CD4-positive, CD25-positive, alpha-beta regulatory T cell (primary cell): ENCODE results near the gene RARS2. TPM values are rescaled to one million over a fixed set of nuclear protein-coding genes. Genes with fewer than 3 reads are reported as not detected.

Experiments
- ATAC-seq, 2 donors: fragments of 150-1000 bp; cut with Tn5 transposase; one replicate each; pipeline ENCODE4 v1.10.0; 2021; ENCODE audit warnings: low read depth in 2 of 2, moderate number of reproducible peaks in 2 of 2, moderate library complexity in 1 of 2
- DNase-seq, 3 donors: peaks; one replicate each; pipeline versions ENCODE4 v3.0.0 to v3.0.0-alpha.2; 2012 to 2022; ENCODE audit warnings: mixed read lengths in 1 of 3
- H3K27ac ChIP-seq: one replicate; pipeline ENCODE4 v1.7.0; 2013; ENCODE audit warnings: mild to moderate bottlenecking, low read length; ENCODE audit not compliant: insufficient read depth, poor library complexity, severe bottlenecking
- H3K27me3 ChIP-seq: one replicate; pipeline ENCODE4 v1.7.0; 2013; ENCODE audit warnings: low read length; ENCODE audit not compliant: control insufficient read depth, insufficient read depth
- H3K36me3 ChIP-seq: one replicate; pipeline ENCODE4 v1.7.0; 2013; ENCODE audit warnings: mild to moderate bottlenecking, low read length, moderate library complexity; ENCODE audit not compliant: control insufficient read depth, insufficient read depth
- H3K4me1 ChIP-seq: 2 replicates; pipeline ENCODE4 v1.7.0; 2013; ENCODE audit warnings: mild to moderate bottlenecking, low read length; ENCODE audit not compliant: insufficient read depth, control insufficient read depth, poor library complexity, severe bottlenecking
- H3K4me3 ChIP-seq: one replicate; pipeline ENCODE4 v1.7.0; 2013; ENCODE audit warnings: low read depth, mild to moderate bottlenecking, low read length, moderate library complexity
- H3K9me3 ChIP-seq, 2 experiments: 1 replicate in 1 of 2; 2 replicates in 1 of 2; pipeline ENCODE4 v1.7.0; 2013; ENCODE audit warnings: low read length in 2 of 2, mild to moderate bottlenecking in 1 of 2, moderate library complexity in 1 of 2; ENCODE audit not compliant: control insufficient read depth in 2 of 2
- H3K27ac Mint-ChIP-seq, 3 donors: one replicate each; pipeline ENCODE4 v1.8.0; 2020 to 2022; ENCODE audit warnings: mild to moderate bottlenecking in 3 of 3, mixed read lengths in 3 of 3, moderate library complexity in 2 of 3
- H3K27me3 Mint-ChIP-seq: one replicate; pipeline ENCODE4 v1.8.0; 2022; ENCODE audit warnings: mild to moderate bottlenecking, mixed read lengths
- H3K36me3 Mint-ChIP-seq: one replicate; pipeline ENCODE4 v1.8.0; 2020; ENCODE audit warnings: mixed read lengths
- H3K4me1 Mint-ChIP-seq, 4 donors: one replicate each; pipeline ENCODE4 v1.8.0; 2020 to 2022; ENCODE audit warnings: mixed read lengths in 4 of 4, mild to moderate bottlenecking in 1 of 4
- H3K4me3 Mint-ChIP-seq, 4 donors: one replicate each; pipeline ENCODE4 v1.8.0; 2020 to 2022; ENCODE audit warnings: mild to moderate bottlenecking in 4 of 4, mixed read lengths in 4 of 4, moderate library complexity in 3 of 4
- H3K9me3 Mint-ChIP-seq, 7 donors: one replicate each; pipeline ENCODE4 v1.8.0; 2020 to 2022; ENCODE audit warnings: mixed read lengths in 7 of 7, mild to moderate bottlenecking in 3 of 7, moderate library complexity in 2 of 7
- polyA plus RNA-seq, 4 donors: library from polyadenylated mRNA; unstranded; fragments of 300-500 nt; fragmentation: Illumina TruSeq; gene quantifications; one replicate each; pipeline ENCODE4 v1.2.3, GENCODE V29; 2021
- total RNA-seq: library from RNA; stranded (reverse); gene quantifications from one replicate; pipeline ENCODE4 v1.2.3, GENCODE V29; 2022

The RARS2 gene, protein sequence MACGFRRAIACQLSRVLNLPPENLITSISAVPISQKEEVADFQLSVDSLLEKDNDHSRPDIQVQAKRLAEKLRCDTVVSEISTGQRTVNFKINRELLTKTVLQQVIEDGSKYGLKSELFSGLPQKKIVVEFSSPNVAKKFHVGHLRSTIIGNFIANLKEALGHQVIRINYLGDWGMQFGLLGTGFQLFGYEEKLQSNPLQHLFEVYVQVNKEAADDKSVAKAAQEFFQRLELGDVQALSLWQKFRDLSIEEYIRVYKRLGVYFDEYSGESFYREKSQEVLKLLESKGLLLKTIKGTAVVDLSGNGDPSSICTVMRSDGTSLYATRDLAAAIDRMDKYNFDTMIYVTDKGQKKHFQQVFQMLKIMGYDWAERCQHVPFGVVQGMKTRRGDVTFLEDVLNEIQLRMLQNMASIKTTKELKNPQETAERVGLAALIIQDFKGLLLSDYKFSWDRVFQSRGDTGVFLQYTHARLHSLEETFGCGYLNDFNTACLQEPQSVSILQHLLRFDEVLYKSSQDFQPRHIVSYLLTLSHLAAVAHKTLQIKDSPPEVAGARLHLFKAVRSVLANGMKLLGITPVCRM
- total RNA-seq: 34.0 TPM
- 10 to 100 TPM; 34.8 to 44.7 (median 42.8) TPM for polyA plus RNA-seq

DNA sequence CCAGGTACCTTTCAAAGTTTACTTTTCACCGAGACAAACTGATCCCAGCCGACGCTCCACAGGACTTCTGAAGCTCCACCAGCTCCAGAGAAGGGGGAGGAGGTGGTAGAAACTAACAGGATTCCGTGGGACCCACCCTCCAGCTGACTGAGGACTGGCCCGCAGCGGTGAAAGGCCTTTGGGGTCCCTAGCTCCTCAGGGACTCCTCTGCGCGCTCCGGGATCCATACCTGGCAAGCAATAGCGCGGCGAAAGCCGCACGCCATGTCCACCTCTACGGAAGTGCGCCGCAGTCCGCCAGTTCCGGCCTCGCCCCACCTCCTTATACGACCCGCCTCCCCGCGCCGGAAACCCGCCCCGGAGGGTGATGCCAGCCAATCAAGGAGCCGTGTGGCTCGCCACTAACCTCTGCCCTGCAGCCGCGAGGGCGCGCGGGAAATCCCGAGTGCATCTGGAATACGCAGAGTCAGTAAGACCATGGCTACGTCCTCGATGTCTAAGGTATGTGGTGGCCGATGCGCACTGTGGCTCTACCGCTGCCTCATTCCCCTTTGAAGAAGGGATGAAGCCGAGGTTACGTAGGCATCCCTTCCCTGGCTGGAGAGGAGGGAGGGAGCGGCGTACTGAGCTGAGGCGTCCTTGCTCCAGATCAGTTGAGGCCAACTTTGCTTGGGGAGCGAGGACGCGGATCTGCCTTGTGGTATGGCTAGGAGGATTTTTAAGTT, at the start of gene RARS2, which contains the start of gene ORC3:
TSS of gene RARS2 (minus strand) at position 295 of the 724 bp plus-strand sequence. CDS start at position 265, 30 bp downstream.
TSS of gene ORC3 (plus strand) at position 443 of the 724 bp plus-strand sequence. CDS start at position 477, 34 bp downstream.
- Mint-ChIP-seq H3K27me3 (no peaks in the 10 kb centered on the region), H3K36me3 (peaks cover 15% of the 10 kb centered on the region), H3K9me3 (peaks cover 0 to 2% (median 0%) of the 10 kb centered on the region in 7 donors), H3K27ac (peak within 1 kb of the TSS; percentile 86 to 99 (median 97)), H3K4me3 (peak within 1 kb of the TSS; percentile 93 to 99 (median 96)), H3K4me1 (peaks cover 32 to 88% (median 65%) of the 10 kb centered on the region in 4 donors)
- peak; percentile 92 to 96 (median 94) for DNase-seq
- peaks cover 51% of the 10 kb centered on the region for H3K4me1 ChIP-seq
- ATAC-seq: peak; percentile 100
- peak within 1 kb of the TSS; percentile 99 for H3K4me3 ChIP-seq
- H3K27ac ChIP-seq: peak within 1 kb of the TSS; percentile 89
- H3K9me3 ChIP-seq: no peaks in the 10 kb centered on the region
- H3K27me3 ChIP-seq: no peaks in the 10 kb centered on the region
- H3K36me3 ChIP-seq: peaks cover 16% of the 10 kb centered on the region

DNA sequence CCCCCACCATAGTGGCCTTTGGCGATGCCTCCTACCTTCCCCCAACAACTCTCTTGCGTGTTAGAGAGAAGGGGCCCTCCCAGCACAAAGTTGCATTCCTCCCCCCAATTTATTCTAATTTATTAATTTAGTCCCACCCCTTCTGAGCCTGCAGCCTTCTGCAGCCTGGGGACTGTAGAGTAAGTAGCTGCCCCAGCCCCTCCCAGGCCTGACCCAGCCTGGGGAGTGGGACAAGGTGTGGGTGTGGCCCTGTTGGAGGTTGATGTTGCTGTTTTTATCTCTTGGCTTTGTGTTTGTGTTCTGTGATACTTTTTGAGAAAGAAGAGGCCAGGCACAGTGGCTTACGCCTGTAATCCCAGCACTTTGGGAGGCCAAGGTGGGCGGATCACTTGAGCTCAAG, 49.6 kb upstream of the RARS2 start:
- no peaks in the 10 kb centered on the region for H3K27me3 ChIP-seq
- Mint-ChIP-seq H3K27ac (no peak overlapping the region), H3K4me1 (peaks cover 0 to 12% (median 2%) of the 10 kb centered on the region in 4 donors)

DNA sequence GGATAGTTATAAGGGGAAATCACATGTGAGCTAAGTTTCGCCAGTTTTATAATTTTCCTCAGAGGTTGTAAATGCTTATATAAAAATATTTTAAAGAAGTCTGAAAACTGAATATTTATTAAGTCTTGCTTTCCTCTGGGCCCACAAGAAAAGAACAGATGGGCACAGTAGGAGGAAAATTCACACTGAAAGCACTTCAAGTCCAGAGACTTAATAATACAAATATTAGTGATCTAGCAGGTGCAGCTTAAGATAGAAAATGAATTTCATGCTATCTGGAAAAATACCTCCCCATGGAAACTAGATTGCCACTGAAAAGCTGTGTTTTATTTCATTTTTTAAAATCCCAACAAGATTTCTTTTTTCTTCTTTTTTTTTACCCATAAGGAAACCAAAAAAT, 47.3 kb upstream of the RARS2 start:
- Histone ChIP-seq H3K4me1 (no peaks in the 10 kb centered on the region), H3K4me3 (no peak overlapping the region), H3K9me3 (no peaks in the 10 kb centered on the region), H3K27me3 (no peaks in the 10 kb centered on the region), H3K27ac (no peak overlapping the region), H3K36me3 (peaks cover 36% of the 10 kb centered on the region)
- Mint-ChIP-seq H3K27me3 (no peaks in the 10 kb centered on the region), H3K9me3 (no peaks in the 10 kb centered on the region), H3K27ac (no peak overlapping the region), H3K4me3 (no peak overlapping the region), H3K4me1 (peaks cover 0 to 11% (median 2%) of the 10 kb centered on the region in 4 donors), H3K36me3 (peaks cover 42% of the 10 kb centered on the region)
- ATAC-seq (no peak), DNase-seq (no peak)

More for the DNA sequence above, 49.6 kb upstream of the RARS2 start:
- H3K36me3 Mint-ChIP-seq: peaks cover 39% of the 10 kb centered on the region
- Histone ChIP-seq H3K9me3 (no peaks in the 10 kb centered on the region), H3K27ac (no peak overlapping the region), H3K36me3 (peaks cover 29% of the 10 kb centered on the region), H3K4me1 (no peaks in the 10 kb centered on the region), H3K4me3 (no peak overlapping the region)
- H3K9me3 Mint-ChIP-seq: no peaks in the 10 kb centered on the region
- no peak overlapping the region for H3K4me3 Mint-ChIP-seq
- H3K27me3 Mint-ChIP-seq: no peaks in the 10 kb centered on the region
- no peak for DNase-seq
- no peak for ATAC-seq

DNA sequence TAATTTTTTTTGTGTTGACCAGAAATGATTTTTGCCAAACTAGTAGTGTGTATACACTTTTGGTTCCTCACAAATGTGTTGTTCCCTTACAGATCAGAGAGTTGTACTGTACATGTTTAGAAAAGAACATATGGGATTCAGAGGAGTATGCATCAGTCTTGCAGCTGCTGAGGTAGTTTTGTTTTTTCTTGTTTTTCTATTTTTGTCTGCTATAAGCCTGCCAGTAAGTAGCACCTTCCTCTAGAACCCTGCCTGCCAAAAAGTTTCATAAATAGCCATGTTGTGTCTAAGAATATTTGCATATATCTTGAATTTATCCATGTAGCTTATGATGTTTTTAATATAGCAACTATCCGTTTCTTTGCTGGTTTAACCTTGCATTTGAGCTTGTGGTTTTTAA, 46.5 kb upstream of the RARS2 start:
- H3K36me3 Mint-ChIP-seq: peaks cover 42% of the 10 kb centered on the region
- Histone ChIP-seq H3K9me3 (no peaks in the 10 kb centered on the region), H3K36me3 (peaks cover 36% of the 10 kb centered on the region), H3K27me3 (no peaks in the 10 kb centered on the region), H3K27ac (no peak overlapping the region), H3K4me3 (no peak overlapping the region), H3K4me1 (no peaks in the 10 kb centered on the region)
- H3K27me3 Mint-ChIP-seq: no peaks in the 10 kb centered on the region
- no peaks in the 10 kb centered on the region for H3K9me3 Mint-ChIP-seq
- H3K4me1 Mint-ChIP-seq: peaks cover 0 to 7% (median 2%) of the 10 kb centered on the region in 4 donors
- no peak overlapping the region for H3K27ac Mint-ChIP-seq
- H3K4me3 Mint-ChIP-seq: no peak overlapping the region
- no peak for ATAC-seq
- DNase-seq: no peak

DNA sequence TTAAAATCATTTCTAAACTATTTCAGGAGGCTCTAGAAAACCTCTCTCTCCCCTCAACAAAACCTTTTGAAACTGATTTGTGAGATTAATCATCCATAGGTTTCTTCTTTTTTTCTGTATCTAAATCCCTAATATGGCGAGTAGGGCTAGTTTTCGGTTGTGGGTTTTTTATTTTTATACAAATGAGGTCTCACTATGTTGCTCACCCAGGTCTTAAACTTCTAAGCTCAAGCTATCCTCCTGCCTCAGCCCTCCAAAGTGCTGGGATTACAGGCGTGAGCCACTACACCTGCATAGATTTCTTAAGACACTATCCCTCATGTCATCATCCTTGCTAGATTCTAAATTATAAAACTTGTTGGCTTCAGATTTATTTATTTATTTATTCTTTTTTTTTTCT, 44.1 kb upstream of the RARS2 start:
- Histone ChIP-seq H3K4me1 (no peaks in the 10 kb centered on the region), H3K27ac (no peak overlapping the region), H3K9me3 (no peaks in the 10 kb centered on the region), H3K4me3 (no peak overlapping the region), H3K27me3 (no peaks in the 10 kb centered on the region), H3K36me3 (peaks cover 36% of the 10 kb centered on the region)
- H3K4me1 Mint-ChIP-seq: peaks cover 0 to 7% (median 2%) of the 10 kb centered on the region in 4 donors
- no peak overlapping the region for H3K4me3 Mint-ChIP-seq
- no peaks in the 10 kb centered on the region for H3K27me3 Mint-ChIP-seq
- H3K36me3 Mint-ChIP-seq: peaks cover 43% of the 10 kb centered on the region
- H3K9me3 Mint-ChIP-seq: peaks cover 0 to 2% (median 0%) of the 10 kb centered on the region in 7 donors
- no peak for DNase-seq
- no peak overlapping the region for H3K27ac Mint-ChIP-seq
- no peak for ATAC-seq

DNA sequence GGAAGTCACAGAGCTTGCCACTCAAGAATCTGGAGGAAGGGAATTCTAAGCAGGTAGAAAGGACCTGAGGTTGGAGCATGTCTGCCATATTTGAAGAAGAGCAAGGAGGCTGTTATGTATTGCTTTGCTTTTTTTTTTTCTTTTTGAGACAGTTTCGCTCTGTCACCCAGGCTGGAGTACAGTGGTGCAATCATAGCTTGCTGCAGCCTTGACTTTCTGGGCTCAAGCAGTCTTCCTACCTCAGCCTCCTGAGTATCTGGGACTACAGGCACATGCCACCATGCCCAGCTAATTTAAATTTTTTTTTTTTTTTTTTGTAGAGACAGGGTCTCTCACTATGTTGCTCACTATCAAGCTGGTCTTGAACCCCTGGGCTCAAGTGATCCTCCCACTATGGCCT, 41.0 kb upstream of the RARS2 start:
- no peaks in the 10 kb centered on the region for H3K9me3 ChIP-seq
- Mint-ChIP-seq H3K27ac (no peak overlapping the region), H3K36me3 (peaks cover 27% of the 10 kb centered on the region), H3K4me3 (no peak overlapping the region), H3K27me3 (no peaks in the 10 kb centered on the region), H3K4me1 (peaks cover 0 to 7% (median 0%) of the 10 kb centered on the region in 4 donors), H3K9me3 (peaks cover 0 to 2% (median 0%) of the 10 kb centered on the region in 7 donors)
- no peak overlapping the region for H3K4me3 ChIP-seq
- H3K27me3 ChIP-seq: no peaks in the 10 kb centered on the region
- H3K4me1 ChIP-seq: no peaks in the 10 kb centered on the region
- no peak overlapping the region for H3K27ac ChIP-seq
- DNase-seq (no peak), ATAC-seq (no peak)
- peaks cover 27% of the 10 kb centered on the region for H3K36me3 ChIP-seq

DNA sequence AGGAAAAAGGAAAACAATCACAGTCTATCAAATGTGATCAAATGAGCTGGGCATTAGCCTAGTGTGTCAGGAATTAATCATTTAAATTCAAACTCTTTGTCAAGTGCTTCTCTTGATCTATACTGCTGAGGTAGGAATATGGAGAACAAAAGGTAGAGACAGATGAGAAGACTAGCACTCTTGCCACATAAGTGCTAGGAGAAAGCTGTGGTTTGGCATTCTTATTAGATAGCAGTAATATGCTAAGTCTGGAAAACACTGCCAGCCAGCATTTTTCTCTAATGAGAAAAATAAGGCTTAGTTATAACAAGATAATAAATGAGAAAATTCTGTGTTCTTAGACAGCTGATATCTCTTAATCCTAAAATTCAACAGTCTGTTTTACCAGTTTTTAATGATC, 39.1 kb upstream of the RARS2 start:
- Histone ChIP-seq H3K36me3 (peaks cover 23% of the 10 kb centered on the region), H3K9me3 (no peaks in the 10 kb centered on the region), H3K27me3 (no peaks in the 10 kb centered on the region), H3K4me1 (no peaks in the 10 kb centered on the region), H3K27ac (no peak overlapping the region), H3K4me3 (no peak overlapping the region)
- no peak for ATAC-seq
- Mint-ChIP-seq H3K4me1 (peaks cover 0 to 11% (median 4%) of the 10 kb centered on the region in 4 donors), H3K27ac (no peak overlapping the region), H3K9me3 (peaks cover 0 to 2% (median 0%) of the 10 kb centered on the region in 7 donors), H3K4me3 (no peak overlapping the region), H3K36me3 (peaks cover 32% of the 10 kb centered on the region), H3K27me3 (no peaks in the 10 kb centered on the region)
- DNase-seq: no peak
